Smooth muscle cell (in vitro differentiated cells): ENCODE data around the gene NAA20. TPM values are rescaled to one million over a fixed set of nuclear protein-coding genes. Genes with fewer than 3 reads are reported as not detected.

Experiments used
- DNase-seq: peaks from one replicate; lab custom pipeline; 2025; ENCODE audit not compliant: unreplicated experiment; lab: John Stamatoyannopoulos, UW
- H2AFZ ChIP-seq: fragments of 200-600 bp; sonication (generic); 2 replicates; pipeline ENCODE4 v1.6.0; 2016; ENCODE audit warnings: antibody characterized with exemption, low read depth, mild to moderate bottlenecking
- H3F3A ChIP-seq: fragments of 200-600 bp; sonication (generic); 2 replicates; pipeline ENCODE4 v1.6.0; 2017; ENCODE audit warnings: antibody characterized with exemption, low read depth
- H3K27ac ChIP-seq: fragments of 200-600 bp; sonication (generic); 2 replicates; pipeline ENCODE4 v1.5.1; 2016; ENCODE audit warnings: low read depth, mild to moderate bottlenecking
- H3K27me3 ChIP-seq: fragments of 200-600 bp; sonication (generic); 2 replicates; pipeline ENCODE4 v1.6.1; 2016; ENCODE audit warnings: low read depth, mild to moderate bottlenecking
- H3K36me3 ChIP-seq: fragments of 200-600 bp; sonication (generic); 2 replicates; pipeline ENCODE4 v1.5.1; 2016; ENCODE audit warnings: low read depth
- H3K4me1 ChIP-seq: fragments of 200-600 bp; sonication (generic); 2 replicates; pipeline ENCODE4 v1.5.1; 2016; ENCODE audit warnings: low read depth
- H3K4me2 ChIP-seq: fragments of 200-600 bp; sonication (generic); 2 replicates; pipeline ENCODE4 v1.6.0; 2016; ENCODE audit warnings: mild to moderate bottlenecking
- H3K4me3 ChIP-seq: fragments of 200-600 bp; sonication (generic); 2 replicates; pipeline ENCODE4 v1.5.1; 2016; ENCODE audit warnings: mild to moderate bottlenecking
- H3K79me2 ChIP-seq: fragments of 200-600 bp; sonication (generic); 2 replicates; pipeline ENCODE4 v1.6.0; 2016; ENCODE audit warnings: low read depth, mild to moderate bottlenecking
- H3K9ac ChIP-seq: fragments of 200-600 bp; sonication (generic); 2 replicates; pipeline ENCODE4 v1.6.0; 2016; ENCODE audit warnings: low read depth
- H3K9me3 ChIP-seq: fragments of 200-600 bp; sonication (generic); replicated peaks from 2 replicates; pipeline ENCODE4 v1.5.1; 2016; ENCODE audit warnings: low read depth
- H4K20me1 ChIP-seq: fragments of 200-600 bp; sonication (generic); 2 replicates; pipeline ENCODE4 v1.6.0; 2016; ENCODE audit warnings: low read depth
- WGBS: methylation state at CpG from one replicate; pipeline ENCODE4 v1.1.7; 2016; ENCODE audit warnings: low lambda C conversion rate; 5-methylcytosine and 5-hydroxymethylcytosine counted together
- polyA plus RNA-seq: library from polyadenylated mRNA; unstranded; fragments of >200 nt; fragmentation: Nextera tagmentation; extraction: Ambion mirVana; gene quantifications from 2 replicates; pipeline ENCODE4 v1.2.1, GENCODE V29; 2016
- total RNA-seq: library from RNA; depleted of rRNA; stranded (reverse); fragments of >200 nt; gene quantifications from 2 replicates; pipeline ENCODE4 v1.2.3, GENCODE V29; 2014
- TF ChIP-seq, protein P1 (sequence below): fragments of 200-600 bp; sonication (generic); IDR thresholded peaks from 2 replicates; pipeline ENCODE4 v1.5.1; 2017; ENCODE audit warnings: borderline replicate concordance, mild to moderate bottlenecking, antibody characterized with exemption; ENCODE audit not compliant: insufficient read depth, poor library complexity, severe bottlenecking

The NAA20 gene
- total and polyA plus RNA-seq, 2 experiments from 2014 or later, result 49.4 to 96.9 TPM

DNA sequence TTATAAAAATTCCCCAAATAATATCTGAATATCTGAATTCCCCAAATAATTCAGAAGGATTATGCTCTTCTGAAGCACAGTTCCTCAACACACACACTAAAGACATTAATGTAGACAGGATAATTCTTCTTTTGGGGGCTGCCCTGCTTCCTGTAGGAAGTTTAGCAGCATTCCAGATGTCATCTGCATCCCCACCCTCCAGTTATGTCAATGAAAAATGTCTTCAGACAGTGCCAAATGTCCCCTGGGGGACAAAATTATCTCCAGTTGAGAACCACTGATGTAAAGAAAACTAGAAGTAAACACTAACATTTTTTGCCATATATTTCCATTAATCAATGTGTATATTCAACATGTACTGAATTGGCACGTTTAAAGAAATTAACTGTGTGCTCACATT, 25.9 kb upstream of the NAA20 start:
- peaks cover 5% of the 10 kb centered on the region for H3K36me3 ChIP-seq
- WGBS, result 60% methylated on average over 1 of the region's 1 CpG
- H4K20me1 ChIP-seq, result peaks cover 22% of the 10 kb centered on the region
- H3K27me3 ChIP-seq, result no peaks in the 10 kb centered on the region
- H3K4me2 ChIP-seq, result peak overlapping the region; percentile 77
- peaks cover 45% of the 10 kb centered on the region for H3K79me2 ChIP-seq
- H3K9ac ChIP-seq, result peak overlapping the region; percentile 1
- H3F3A ChIP-seq, result peaks cover 42% of the 10 kb centered on the region
- H2AFZ ChIP-seq, result no peak overlapping the region
- no peaks in the 10 kb centered on the region for H3K9me3 ChIP-seq
- no peak overlapping the region for H3K4me3 ChIP-seq
- TF ChIP-seq, protein P1, sequence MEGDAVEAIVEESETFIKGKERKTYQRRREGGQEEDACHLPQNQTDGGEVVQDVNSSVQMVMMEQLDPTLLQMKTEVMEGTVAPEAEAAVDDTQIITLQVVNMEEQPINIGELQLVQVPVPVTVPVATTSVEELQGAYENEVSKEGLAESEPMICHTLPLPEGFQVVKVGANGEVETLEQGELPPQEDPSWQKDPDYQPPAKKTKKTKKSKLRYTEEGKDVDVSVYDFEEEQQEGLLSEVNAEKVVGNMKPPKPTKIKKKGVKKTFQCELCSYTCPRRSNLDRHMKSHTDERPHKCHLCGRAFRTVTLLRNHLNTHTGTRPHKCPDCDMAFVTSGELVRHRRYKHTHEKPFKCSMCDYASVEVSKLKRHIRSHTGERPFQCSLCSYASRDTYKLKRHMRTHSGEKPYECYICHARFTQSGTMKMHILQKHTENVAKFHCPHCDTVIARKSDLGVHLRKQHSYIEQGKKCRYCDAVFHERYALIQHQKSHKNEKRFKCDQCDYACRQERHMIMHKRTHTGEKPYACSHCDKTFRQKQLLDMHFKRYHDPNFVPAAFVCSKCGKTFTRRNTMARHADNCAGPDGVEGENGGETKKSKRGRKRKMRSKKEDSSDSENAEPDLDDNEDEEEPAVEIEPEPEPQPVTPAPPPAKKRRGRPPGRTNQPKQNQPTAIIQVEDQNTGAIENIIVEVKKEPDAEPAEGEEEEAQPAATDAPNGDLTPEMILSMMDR, result no peak
- DNase-seq, result no peak
- peak overlapping the region; percentile 98 for H3K27ac ChIP-seq
- H3K4me1 ChIP-seq, result peaks cover 40% of the 10 kb centered on the region

- Histone ChIP-seq H3K9me3 (no peaks in the 10 kb centered on the region), H4K20me1 (peaks cover 17% of the 10 kb centered on the region), H2AFZ (no peak overlapping the region), H3K36me3 (peaks cover 4% of the 10 kb centered on the region), H3K27me3 (no peaks in the 10 kb centered on the region), H3K4me3 (no peak overlapping the region), H3K79me2 (peaks cover 41% of the 10 kb centered on the region), H3K4me2 (peak overlapping the region; percentile 77), H3K27ac (peak overlapping the region; percentile 98), H3F3A (peaks cover 42% of the 10 kb centered on the region), H3K9ac (peak overlapping the region; percentile 1), H3K4me1 (peaks cover 40% of the 10 kb centered on the region)
- WGBS, result 82% methylated on average over 2 of the region's 2 CpGs
- TF ChIP-seq, protein P1, result no peak
- no peak for DNase-seq
These were observed 25.3 kb upstream of the NAA20 start for GRCh38 chr20:19991854-19992253.

DNA sequence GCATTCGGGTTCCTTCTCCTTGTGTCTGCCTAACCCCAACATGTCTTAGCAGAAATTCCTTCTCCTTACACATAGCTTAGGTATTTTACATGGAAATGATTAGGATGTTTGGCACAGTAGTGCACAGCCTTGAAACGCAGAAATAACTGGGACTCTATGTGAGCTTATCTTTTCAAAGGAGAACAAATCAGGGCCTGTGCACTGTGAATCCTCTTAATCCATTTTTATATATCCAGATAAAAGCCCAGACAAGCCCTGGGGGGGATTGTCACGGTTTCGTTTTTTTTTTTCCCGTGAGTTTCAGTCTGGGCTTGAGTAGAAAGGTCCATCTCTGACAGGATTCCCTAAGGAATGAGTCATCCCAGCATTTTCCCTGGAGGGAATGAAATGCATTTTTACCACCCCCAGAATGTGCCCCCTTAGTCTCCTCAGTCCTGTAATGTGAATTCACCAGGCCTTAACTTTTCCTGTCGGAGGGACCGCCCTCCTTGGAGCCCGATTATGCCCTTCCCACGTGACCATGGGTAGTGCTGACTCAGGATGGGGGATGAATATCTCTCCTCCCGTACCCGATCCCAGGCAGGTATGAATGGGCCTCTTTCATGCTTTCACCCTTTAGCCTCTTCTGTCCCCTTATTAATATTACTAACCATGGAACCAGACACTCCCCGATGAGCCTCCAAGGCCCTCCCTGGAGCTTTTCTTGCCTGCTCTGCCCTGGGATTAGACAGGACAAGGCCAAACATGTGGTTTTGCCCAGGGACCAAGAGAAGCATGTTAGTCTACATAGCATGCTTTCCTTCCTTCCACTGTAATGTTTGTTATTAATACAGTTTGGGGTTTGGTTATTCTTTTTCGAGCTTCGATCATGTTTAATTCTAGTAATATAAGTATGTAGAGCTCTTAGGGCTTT, 23.9 kb upstream of the NAA20 start:
- peaks cover 42% of the 10 kb centered on the region for H3F3A ChIP-seq
- H3K4me2 ChIP-seq, result peak overlapping the region; percentile 77
- TF ChIP-seq, protein P1, result no peak
- peaks cover 40% of the 10 kb centered on the region for H3K4me1 ChIP-seq
- peak overlapping the region; percentile 80 for H3K9ac ChIP-seq
- peak overlapping the region; percentile 98 for H3K27ac ChIP-seq
- H2AFZ ChIP-seq, result no peak overlapping the region
- 11% methylated on average over 14 of the region's 14 CpGs for WGBS
- peaks cover 3% of the 10 kb centered on the region for H4K20me1 ChIP-seq
- H3K27me3 ChIP-seq, result no peaks in the 10 kb centered on the region
- no peak for DNase-seq
- H3K36me3 ChIP-seq, result no peaks in the 10 kb centered on the region
- peaks cover 27% of the 10 kb centered on the region for H3K79me2 ChIP-seq
- no peak overlapping the region for H3K4me3 ChIP-seq
- H3K9me3 ChIP-seq, result no peaks in the 10 kb centered on the region
